ENCODE results near the gene RENBP. TPM values are rescaled to one million over a fixed set of nuclear protein-coding genes. Genes with fewer than 3 reads are reported as not detected.

Gene RENBP
- total RNA-seq, 1 experiment from 2014 or later = 7.1 TPM

- Histone ChIP-seq H3K4ac (ENCODE audit: low read depth, low read length) (peak within 1 kb of the TSS; percentile 88; the same call in 1 of the 2 replicates), H3K9ac (ENCODE audit: extremely low read depth, insufficient read length, low read length) (peak within 1 kb of the TSS; percentile 99), H3K56ac (ENCODE audit: insufficient read length, low read depth, low read length) (peak within 1 kb of the TSS; percentile 83), H4K5ac (ENCODE audit: insufficient read length, low read depth, low read length) (peak within 1 kb of the TSS; percentile 88), H3K9me3 (ENCODE audit: control insufficient read depth, low read depth, low read length) (no peaks in the 10 kb centered on the region), H3K23ac (ENCODE audit: insufficient read length, low read depth, low read length) (no peak within 1 kb of the TSS), H2BK20ac (ENCODE audit: low read depth, low read length, poor library complexity, severe bottlenecking) (no peak within 1 kb of the TSS), H2BK5ac (ENCODE audit: insufficient read length, low read length) (peak within 1 kb of the TSS; percentile 94), H3K79me2 (ENCODE audit: insufficient read depth, low read length) (peaks cover 30% of the 10 kb centered on the region; the same call in 1 of the 2 replicates), H4K91ac (ENCODE audit: insufficient read length, low read depth, low read length) (peak within 1 kb of the TSS; percentile 81), H2BK12ac (ENCODE audit: insufficient read length, low read depth, low read length) (peak within 1 kb of the TSS; percentile 41), H2AFZ (ENCODE audit: low read length) (no peak within 1 kb of the TSS), H3K18ac (ENCODE audit: insufficient read length, low read depth, low read length) (peak within 1 kb of the TSS; percentile 100), H3K23me2 (ENCODE audit: insufficient read length, low read depth, low read length, poor library complexity, severe bottlenecking) (peaks cover 18% of the 10 kb centered on the region), H3K4me1 (ENCODE audit: insufficient read depth, low read length) (peaks cover 4% of the 10 kb centered on the region; the same call in 1 of the 2 replicates), H2BK120ac (ENCODE audit: low read depth, low read length, poor library complexity, severe bottlenecking) (peak within 1 kb of the TSS; percentile 98), H3K27me3 (ENCODE audit: insufficient read depth, low read length) (no peaks in the 10 kb centered on the region), H2AK5ac (ENCODE audit: insufficient read length, low read length) (no peak within 1 kb of the TSS), H3K27ac (ENCODE audit: insufficient read length, low read depth, low read length) (peak within 1 kb of the TSS; percentile 94), H4K8ac (replicated peaks; ENCODE audit: insufficient read length, low read depth, low read length) (no peak within 1 kb of the TSS), H3K14ac (ENCODE audit: insufficient read depth, low read length) (peak within 1 kb of the TSS; percentile 100), H4K20me1 (ENCODE audit: control insufficient read depth, insufficient read depth, insufficient read length) (no peaks in the 10 kb centered on the region), H3K79me1 (ENCODE audit: insufficient read depth, low read depth, low read length, poor library complexity, severe bottlenecking) (no peaks in the 10 kb centered on the region), H3K4me2 (ENCODE audit: insufficient read depth, insufficient read length, low read length) (peak within 1 kb of the TSS; percentile 80), H2BK15ac (ENCODE audit: low read depth, low read length) (no peak within 1 kb of the TSS; the same call in 1 of the 2 replicates), H3T11ph (ENCODE audit: low read length) (no peak within 1 kb of the TSS)
- peak; percentile 86 for DNase-seq
- Mint-ChIP-seq H3K27me3 (ENCODE audit: low read depth) (no peaks in the 10 kb centered on the region), H3K36me3 (ENCODE audit: insufficient read depth in 1 of 3, low read depth in 3 of 3) (peaks cover 8 to 22% (median 11%) of the 10 kb centered on the region in 3 experiments), H3K9me3 (peaks cover 4 to 6% of the 10 kb centered on the region in 2 experiments; a peak in 3 of 5 replicates), H3K4me3 (peak within 1 kb of the TSS; percentile 100), H3K4me1 (peaks cover 33 to 45% of the 10 kb centered on the region in 2 experiments), H3K27ac (peak within 1 kb of the TSS; percentile 100)
- no CpG with 5 or more reads among the region's 96 CpGs for WGBS (ENCODE audit: extremely low coverage, insufficient read length, low lambda C conversion rate)
- TF ChIP-seq CTCF (conservative IDR thresholded peaks at IDR 0.05) = no peak
Observed at GRCh38 chrX:153971450-153972367, 27.3 kb upstream of the RENBP start, which contains the start of gene HCFC1. HCFC1 (minus strand) TSS chrX:153971818; CDS start chrX:153970840, 978 bp downstream.
